Measurements from ENCODE around the gene AXDND1.

- no peak for TF ChIP-seq POLR2AphosphoS5 (IDR thresholded peaks at IDR 0.05; ENCODE audit: low read depth, low read length)
- TF ChIP-seq CTCF (IDR thresholded peaks at IDR 0.05), result no peak
- no peak for TF ChIP-seq TCF7L2 (IDR thresholded peaks at IDR 0.05; ENCODE audit: low read depth, low read length)
Observed at GRCh38 chr1:179591253-179591591, 225.5 kb downstream of the AXDND1 start.
